HG02588 (cell line): ENCODE data around the gene SCARF2.
"Not testable (repeated sequence)": the region's sequence is repeated elsewhere in the genome, so short reads cannot be mapped to it uniquely, and the experiment has no call there.

Experiments
- ATAC-seq: cut with Tn5 transposase; IDR thresholded peaks from one replicate; pipeline ENCODE4 v1.9.1; 2021; ENCODE audit warnings: mild to moderate bottlenecking, moderate library complexity; ENCODE audit not compliant: unreplicated experiment

The SCARF2 gene

GRCh38 chr22:20463324-20464095, 25.9 kb upstream of the SCARF2 start:
- ATAC-seq, result no peak

- no peak for ATAC-seq
These were observed 22.2 kb upstream of the SCARF2 start for GRCh38 chr22:20459862-20460261.

- ATAC-seq, result no peak
These were observed 21.5 kb upstream of the SCARF2 start for GRCh38 chr22:20459152-20459542.

- no peak for ATAC-seq
These were observed 21.0 kb upstream of the SCARF2 start for GRCh38 chr22:20458530-20459151.

- ATAC-seq, result no peak
These were observed 20.0 kb upstream of the SCARF2 start for GRCh38 chr22:20457506-20458240.

- no peak for ATAC-seq
These were observed 19.1 kb upstream of the SCARF2 start for GRCh38 chr22:20456722-20457076.

GRCh38 chr22:20456064-20456721, 18.6 kb upstream of the SCARF2 start:
- no peak for ATAC-seq

- no peak for ATAC-seq
These were observed 18.1 kb upstream of the SCARF2 start for GRCh38 chr22:20455709-20456063.

GRCh38 chr22:20453222-20453621, 15.6 kb upstream of the SCARF2 start:
- ATAC-seq, result no peak

GRCh38 chr22:20451920-20452319, 14.3 kb upstream of the SCARF2 start:
- no peak for ATAC-seq

GRCh38 chr22:20451129-20451778, 13.6 kb upstream of the SCARF2 start:
- not testable (repeated sequence) for ATAC-seq

- ATAC-seq, result no peak
These were observed 12.9 kb upstream of the SCARF2 start for GRCh38 chr22:20450551-20450906.

GRCh38 chr22:20449819-20450550, 12.4 kb upstream of the SCARF2 start:
- no peak for ATAC-seq

GRCh38 chr22:20448630-20449029, 11.0 kb upstream of the SCARF2 start:
- no peak for ATAC-seq

- ATAC-seq, result no peak
These were observed 8.9 kb upstream of the SCARF2 start for GRCh38 chr22:20446383-20446970.

GRCh38 chr22:20444325-20444724, 6.7 kb upstream of the SCARF2 start:
- ATAC-seq, result no peak

- ATAC-seq, result no peak
These were observed 5.1 kb upstream of the SCARF2 start for GRCh38 chr22:20442485-20443284.

GRCh38 chr22:20441631-20442484, 4.2 kb upstream of the SCARF2 start:
- no peak for ATAC-seq
